Measurements from ENCODE around the gene DEPP1.

DNA sequence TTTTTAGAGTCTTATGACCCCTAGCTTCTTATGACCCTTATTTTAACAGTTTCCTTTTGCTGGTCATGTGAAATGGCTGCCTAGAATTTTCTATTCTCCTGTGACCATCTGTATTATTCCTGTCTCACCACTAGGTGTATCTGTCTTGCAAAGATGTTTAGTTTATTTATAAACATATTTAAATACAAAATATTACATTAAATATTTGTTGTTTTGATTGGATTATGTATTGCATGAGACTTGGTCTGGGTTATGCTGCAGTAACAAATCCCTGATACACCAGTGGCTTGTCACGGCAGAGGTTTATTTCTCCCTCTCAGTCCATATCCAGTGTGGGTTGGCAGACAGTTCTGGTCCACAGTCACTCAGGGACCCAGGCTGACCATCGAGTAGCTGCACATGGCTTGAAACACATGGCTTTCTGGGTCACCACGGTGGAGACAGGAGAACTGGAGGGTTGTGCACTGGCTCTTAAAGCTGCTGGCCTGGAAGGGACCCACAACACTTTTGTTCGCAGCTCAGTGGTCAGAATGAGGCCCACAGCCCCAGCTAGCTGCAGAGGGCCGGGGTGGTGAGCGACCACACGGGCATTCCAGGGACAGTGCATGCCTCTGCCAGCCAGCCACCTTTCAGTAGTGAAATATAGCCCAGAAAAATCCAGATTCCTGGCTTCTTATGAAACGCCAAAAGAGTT lies 11.6 kb downstream of the DEPP1 start:
- TF ChIP-seq, protein P1, sequence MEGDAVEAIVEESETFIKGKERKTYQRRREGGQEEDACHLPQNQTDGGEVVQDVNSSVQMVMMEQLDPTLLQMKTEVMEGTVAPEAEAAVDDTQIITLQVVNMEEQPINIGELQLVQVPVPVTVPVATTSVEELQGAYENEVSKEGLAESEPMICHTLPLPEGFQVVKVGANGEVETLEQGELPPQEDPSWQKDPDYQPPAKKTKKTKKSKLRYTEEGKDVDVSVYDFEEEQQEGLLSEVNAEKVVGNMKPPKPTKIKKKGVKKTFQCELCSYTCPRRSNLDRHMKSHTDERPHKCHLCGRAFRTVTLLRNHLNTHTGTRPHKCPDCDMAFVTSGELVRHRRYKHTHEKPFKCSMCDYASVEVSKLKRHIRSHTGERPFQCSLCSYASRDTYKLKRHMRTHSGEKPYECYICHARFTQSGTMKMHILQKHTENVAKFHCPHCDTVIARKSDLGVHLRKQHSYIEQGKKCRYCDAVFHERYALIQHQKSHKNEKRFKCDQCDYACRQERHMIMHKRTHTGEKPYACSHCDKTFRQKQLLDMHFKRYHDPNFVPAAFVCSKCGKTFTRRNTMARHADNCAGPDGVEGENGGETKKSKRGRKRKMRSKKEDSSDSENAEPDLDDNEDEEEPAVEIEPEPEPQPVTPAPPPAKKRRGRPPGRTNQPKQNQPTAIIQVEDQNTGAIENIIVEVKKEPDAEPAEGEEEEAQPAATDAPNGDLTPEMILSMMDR (IDR thresholded peaks at IDR 0.05), result peak in 1 of 4 experiments; percentile 27
- no peak for TF ChIP-seq POLR2A (IDR thresholded peaks at IDR 0.05)

Data from prostate gland (tissue), 2 donors.